GM19240 (cell line): Measurements from ENCODE around the gene SLC35G3.
"Not testable (repeated sequence)": the region's sequence is repeated elsewhere in the genome, so short reads cannot be mapped to it uniquely, and the experiment has no call there.

Source experiments
- DNase-seq: peaks from one replicate; pipeline ENCODE4 v3.0.0; 2011; ENCODE audit warnings: low spot score; ENCODE audit not compliant: insufficient read length

The SLC35G3 gene

GRCh38 chr17:35194001-35194400 lies at the start of gene SLC35G3:
TSS of gene SLC35G3 (minus strand) at chr17:35194393. CDS start at chr17:35194307, 86 bp downstream.
- not testable (repeated sequence) for DNase-seq

- DNase-seq, result no peak
Observed at GRCh38 chr17:35243561-35244340, 49.6 kb upstream of the SLC35G3 start.

- peak; percentile 65 for DNase-seq
Observed at GRCh38 chr17:35242805-35243560, 48.8 kb upstream of the SLC35G3 start, which contains the start of gene SLFN5. TSS of gene SLFN5 (plus strand) at chr17:35243072. CDS start at chr17:35258691, 15,619 bp downstream.

GRCh38 chr17:35242158-35242804 lies 48.1 kb upstream of the SLC35G3 start:
- peak; percentile 60 for DNase-seq

- DNase-seq, result no peak
Observed at GRCh38 chr17:35241520-35241919, 47.3 kb upstream of the SLC35G3 start.

- DNase-seq, result no peak
Observed at GRCh38 chr17:35240861-35241260, 46.7 kb upstream of the SLC35G3 start.

GRCh38 chr17:35239823-35240222 lies 45.6 kb upstream of the SLC35G3 start:
- DNase-seq, result no peak

GRCh38 chr17:35238821-35239220 lies 44.6 kb upstream of the SLC35G3 start:
- no peak for DNase-seq

GRCh38 chr17:35236821-35237220 lies 42.6 kb upstream of the SLC35G3 start:
- no peak for DNase-seq

- no peak for DNase-seq
Observed at GRCh38 chr17:35235917-35236316, 41.7 kb upstream of the SLC35G3 start.

GRCh38 chr17:35235289-35235688 lies 41.1 kb upstream of the SLC35G3 start:
- no peak for DNase-seq

GRCh38 chr17:35234315-35234714 lies 40.1 kb upstream of the SLC35G3 start:
- not testable (repeated sequence) for DNase-seq

- no peak for DNase-seq
Observed at GRCh38 chr17:35229638-35230037, 35.4 kb upstream of the SLC35G3 start.

GRCh38 chr17:35227546-35227945 lies 33.4 kb upstream of the SLC35G3 start:
- DNase-seq, result no peak

GRCh38 chr17:35224436-35224835 lies 30.2 kb upstream of the SLC35G3 start:
- no peak for DNase-seq

- DNase-seq, result no peak
Observed at GRCh38 chr17:35222452-35222851, 28.3 kb upstream of the SLC35G3 start.

GRCh38 chr17:35218915-35219314 lies 24.7 kb upstream of the SLC35G3 start:
- DNase-seq, result no peak

GRCh38 chr17:35217107-35217506 lies 22.9 kb upstream of the SLC35G3 start:
- no peak for DNase-seq

- DNase-seq, result no peak
Observed at GRCh38 chr17:35214631-35215273, 20.6 kb upstream of the SLC35G3 start.

- no peak for DNase-seq
Observed at GRCh38 chr17:35214192-35214591, 20.0 kb upstream of the SLC35G3 start.

GRCh38 chr17:35213412-35213940 lies 19.3 kb upstream of the SLC35G3 start:
- DNase-seq, result no peak
